GM12892 (cell line): ENCODE results near the gene CAMSAP3.

Experiments used
- POLR2A ChIP-seq: IDR thresholded peaks from 2 replicates; pipeline ENCODE4 v1.6.1; 2011; ENCODE audit warnings: low read depth, low read length, control low read depth
- POLR2AphosphoS5 ChIP-seq: IDR thresholded peaks from 2 replicates; pipeline ENCODE4 v1.6.1; 2011; ENCODE audit warnings: low read depth, low read length, control low read depth
- TAF1 ChIP-seq: IDR thresholded peaks from 2 replicates; pipeline ENCODE4 v1.6.1; 2011; ENCODE audit warnings: low read depth, mild to moderate bottlenecking, control low read depth, low read length, borderline replicate concordance

GRCh38 chr19:7661744-7662538, 66.3 kb downstream of the CAMSAP3 start:
- TF ChIP-seq POLR2A: no peak
- no peak for TF ChIP-seq POLR2AphosphoS5
- TF ChIP-seq TAF1: no peak
